T-helper 2 cell treated with Interferon-gamma antibody and Interleukin-4, amounts not matched to agents 5 μg/mL and 100 μg/mL, for 36 hours (primary cell): Measurements from ENCODE around the gene RANBP3.

Source experiments
- DNase-seq: peaks from one replicate; pipeline ENCODE4 v3.0.0; 2021; ENCODE audit warnings: low spot score
- H3K27ac Mint-ChIP-seq: one replicate; pipeline ENCODE4 v1.8.0; 2021; ENCODE audit warnings: mild to moderate bottlenecking, mixed read lengths
- H3K27me3 Mint-ChIP-seq: one replicate; pipeline ENCODE4 v1.8.0; 2021; ENCODE audit warnings: low read depth, mixed read lengths
- H3K36me3 Mint-ChIP-seq: one replicate; pipeline ENCODE4 v1.8.0; 2021; ENCODE audit warnings: low read depth, mixed read lengths
- H3K4me1 Mint-ChIP-seq: one replicate; pipeline ENCODE4 v1.8.0; 2021; ENCODE audit warnings: low read depth, mixed read lengths
- H3K4me3 Mint-ChIP-seq: one replicate; pipeline ENCODE4 v1.8.0; 2022; ENCODE audit warnings: mild to moderate bottlenecking, moderate library complexity, mixed read lengths
- H3K9me3 Mint-ChIP-seq: one replicate; pipeline ENCODE4 v1.8.0; 2021; ENCODE audit warnings: mixed read lengths

The RANBP3 gene

DNA sequence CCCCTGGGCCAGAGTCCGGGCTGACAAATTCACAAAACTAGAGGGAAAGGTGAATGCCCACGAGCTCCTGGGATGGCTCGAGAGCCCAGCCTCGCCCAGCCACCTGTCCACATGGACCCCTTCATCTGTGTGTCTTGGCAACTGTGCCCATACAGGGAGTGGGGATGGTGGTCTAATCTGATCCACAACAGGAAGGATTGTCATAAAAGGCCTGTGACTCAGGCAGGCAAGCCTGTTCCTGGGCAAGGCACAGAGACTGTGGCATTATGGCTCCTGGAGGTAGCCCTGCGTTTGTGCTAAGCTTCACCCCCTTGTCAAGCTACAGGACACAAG, 43.9 kb downstream of the RANBP3 start:
- Mint-ChIP-seq H3K4me1 (no peaks in the 10 kb centered on the region), H3K27me3 (no peaks in the 10 kb centered on the region), H3K4me3 (no peak overlapping the region), H3K9me3 (no peaks in the 10 kb centered on the region), H3K36me3 (peaks cover 14% of the 10 kb centered on the region), H3K27ac (no peak overlapping the region)
- no peak for DNase-seq

DNA sequence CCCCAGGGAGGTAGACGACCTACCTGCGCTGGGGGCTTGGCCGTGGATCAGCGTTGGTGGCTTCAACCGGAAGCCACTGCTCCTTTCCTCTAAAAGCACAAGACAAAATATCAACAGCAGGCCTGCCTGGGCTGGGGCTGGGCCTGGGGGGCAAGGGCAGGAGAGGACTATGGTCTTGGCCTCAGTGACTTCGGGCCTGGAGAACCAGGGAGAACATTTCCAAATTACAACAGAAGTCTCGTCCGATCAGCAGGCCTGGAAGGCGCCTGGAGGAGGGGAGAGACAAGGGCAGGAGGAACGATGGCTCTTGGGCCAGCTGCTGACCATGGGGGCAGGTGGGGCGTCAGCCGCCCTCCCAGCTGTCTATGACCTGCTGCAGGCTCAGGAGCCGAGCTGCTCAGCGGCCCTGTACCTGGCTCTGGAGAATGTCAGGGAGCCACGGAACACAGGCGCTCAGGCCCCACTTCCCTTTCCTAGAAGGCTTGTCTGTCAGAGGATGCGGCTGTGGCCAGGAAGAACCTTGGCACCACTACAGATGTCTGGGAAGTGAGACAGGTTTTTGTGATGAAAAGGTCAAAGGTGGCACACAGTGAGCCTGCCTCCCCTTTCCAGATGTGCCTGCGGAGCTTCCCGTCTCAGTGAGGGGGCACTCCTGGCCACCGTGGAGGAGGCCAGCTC, 44.4 kb downstream of the RANBP3 start:
- no peak for DNase-seq
- H3K4me1 Mint-ChIP-seq, result no peaks in the 10 kb centered on the region
- no peak overlapping the region for H3K4me3 Mint-ChIP-seq
- H3K27ac Mint-ChIP-seq, result no peak overlapping the region
- H3K36me3 Mint-ChIP-seq, result peaks cover 16% of the 10 kb centered on the region
- H3K27me3 Mint-ChIP-seq, result no peaks in the 10 kb centered on the region
- no peaks in the 10 kb centered on the region for H3K9me3 Mint-ChIP-seq

DNA sequence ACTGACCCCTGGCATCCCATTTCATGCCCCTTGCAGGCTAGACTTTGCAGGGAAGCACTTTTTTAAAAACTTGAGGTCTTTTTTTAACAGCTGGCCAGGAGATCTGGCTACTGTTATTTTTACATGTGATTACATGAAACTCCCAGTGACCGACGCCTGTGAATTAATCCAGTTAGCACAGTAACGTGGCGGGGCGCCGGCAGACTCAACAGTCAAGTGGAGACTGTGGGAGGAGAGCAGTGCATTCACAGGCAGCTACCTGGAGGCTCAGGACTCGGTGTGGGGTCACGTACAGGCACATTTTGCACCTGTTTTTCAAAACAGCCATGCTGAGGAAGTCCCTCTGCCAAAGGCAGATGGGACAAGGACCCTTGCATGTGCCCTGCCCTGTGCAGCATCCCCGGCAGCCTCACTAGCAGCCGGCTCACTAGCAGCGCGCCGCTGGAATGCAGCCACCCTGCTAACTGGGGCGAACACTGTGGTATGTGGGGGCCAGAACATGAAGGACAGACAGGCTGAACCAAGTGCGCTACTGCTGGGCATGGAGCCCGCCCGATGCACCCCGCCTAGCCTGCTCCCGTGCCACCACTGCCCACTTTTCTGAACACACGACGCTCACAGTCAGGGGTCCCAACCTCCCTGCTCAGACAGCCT, 45.2 kb downstream of the RANBP3 start:
- H3K4me1 Mint-ChIP-seq, result no peaks in the 10 kb centered on the region
- peaks cover 24% of the 10 kb centered on the region for H3K36me3 Mint-ChIP-seq
- no peak for DNase-seq
- no peak overlapping the region for H3K27ac Mint-ChIP-seq
- H3K9me3 Mint-ChIP-seq, result no peaks in the 10 kb centered on the region
- no peaks in the 10 kb centered on the region for H3K27me3 Mint-ChIP-seq
- no peak overlapping the region for H3K4me3 Mint-ChIP-seq

DNA sequence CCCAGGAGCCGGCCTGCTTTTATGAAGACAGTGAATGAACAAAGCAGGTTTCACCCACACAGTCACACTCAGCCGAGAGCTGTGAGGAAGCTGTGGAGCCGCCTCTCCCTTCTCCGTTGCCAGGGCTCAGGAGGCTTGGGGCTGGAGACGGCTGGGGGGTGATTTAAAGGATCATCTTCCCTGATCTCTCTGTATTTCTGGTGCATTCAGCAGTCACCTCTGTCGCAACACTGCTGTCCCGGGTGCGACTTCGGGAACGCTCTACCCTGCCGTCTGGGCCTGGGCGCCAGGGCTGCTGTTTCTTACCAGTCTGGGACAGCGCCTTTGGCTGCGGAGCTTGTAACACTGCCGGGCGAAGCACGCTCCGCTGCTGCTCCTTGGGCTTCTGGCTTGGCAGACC, 45.8 kb downstream of the RANBP3 start:
- H3K9me3 Mint-ChIP-seq, result no peaks in the 10 kb centered on the region
- H3K36me3 Mint-ChIP-seq, result peaks cover 24% of the 10 kb centered on the region
- H3K27me3 Mint-ChIP-seq, result no peaks in the 10 kb centered on the region
- no peak overlapping the region for H3K27ac Mint-ChIP-seq
- DNase-seq, result no peak
- no peak overlapping the region for H3K4me3 Mint-ChIP-seq
- no peaks in the 10 kb centered on the region for H3K4me1 Mint-ChIP-seq

DNA sequence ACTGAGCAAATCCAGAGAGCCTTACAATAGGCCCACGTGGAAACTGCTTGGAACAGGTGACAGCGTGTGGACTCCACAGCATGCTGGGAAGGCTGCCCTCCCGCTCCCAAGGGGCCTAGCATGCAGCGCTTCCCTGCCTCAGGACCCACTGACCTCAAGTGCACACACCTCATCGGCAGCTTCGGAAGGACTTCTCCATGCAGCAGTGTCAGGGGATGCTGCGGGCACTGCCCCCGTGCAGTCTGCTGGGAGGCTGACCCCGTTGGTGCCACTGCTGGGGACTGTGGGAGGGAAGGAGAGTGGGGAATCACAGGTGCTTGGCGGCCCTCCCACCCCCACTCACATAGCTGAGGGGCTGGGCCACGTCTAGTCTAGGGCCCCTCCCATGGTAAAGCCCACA, 46.7 kb downstream of the RANBP3 start:
- Mint-ChIP-seq H3K36me3 (peaks cover 26% of the 10 kb centered on the region), H3K4me1 (no peaks in the 10 kb centered on the region), H3K9me3 (no peaks in the 10 kb centered on the region), H3K27ac (no peak overlapping the region), H3K27me3 (no peaks in the 10 kb centered on the region), H3K4me3 (no peak overlapping the region)
- no peak for DNase-seq

DNA sequence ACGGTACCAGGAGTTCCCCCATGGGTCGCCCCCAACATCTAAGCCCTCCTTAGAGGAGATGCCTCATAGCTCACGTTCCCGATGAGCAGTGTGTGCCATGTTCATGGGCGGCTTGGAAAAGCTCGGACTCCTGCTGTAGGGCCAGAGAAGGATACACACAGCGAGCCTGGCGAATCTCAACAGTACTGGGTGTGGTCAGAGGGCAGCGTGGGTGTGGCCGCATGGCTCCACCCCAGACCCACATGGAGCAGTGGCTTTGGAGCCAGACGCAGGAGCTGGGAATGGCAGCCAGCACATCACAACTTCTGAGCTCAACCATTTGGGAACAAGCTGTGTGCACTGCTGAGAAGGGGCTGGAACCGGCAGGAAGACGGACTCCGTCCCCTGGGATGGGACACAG, 48.3 kb downstream of the RANBP3 start:
- H3K27ac Mint-ChIP-seq, result no peak overlapping the region
- no peaks in the 10 kb centered on the region for H3K27me3 Mint-ChIP-seq
- H3K4me1 Mint-ChIP-seq, result no peaks in the 10 kb centered on the region
- no peak for DNase-seq
- peaks cover 26% of the 10 kb centered on the region for H3K36me3 Mint-ChIP-seq
- no peaks in the 10 kb centered on the region for H3K9me3 Mint-ChIP-seq
- H3K4me3 Mint-ChIP-seq, result no peak overlapping the region

DNA sequence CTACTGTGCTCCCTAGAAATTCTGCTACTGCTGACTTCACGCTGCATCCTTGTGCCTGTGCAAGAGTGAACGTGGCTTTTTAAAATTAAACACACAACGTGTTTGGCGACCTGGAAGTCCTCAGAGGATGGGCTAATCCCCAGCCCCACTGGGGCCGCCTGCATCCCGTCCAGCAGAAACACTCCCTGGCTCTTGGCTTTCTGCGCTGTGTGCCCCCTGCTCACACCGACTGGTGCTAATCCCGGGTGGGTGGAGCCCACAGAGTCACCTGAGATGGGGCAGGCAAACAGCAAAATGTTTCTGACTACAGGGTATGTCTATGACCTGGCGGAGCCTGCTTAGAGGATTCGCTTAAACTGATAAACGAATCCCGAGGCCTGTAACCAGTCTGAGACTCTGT, 48.8 kb downstream of the RANBP3 start:
- no peak for DNase-seq
- Mint-ChIP-seq H3K36me3 (peaks cover 28% of the 10 kb centered on the region), H3K4me1 (no peaks in the 10 kb centered on the region), H3K27ac (no peak overlapping the region), H3K9me3 (no peaks in the 10 kb centered on the region), H3K27me3 (no peaks in the 10 kb centered on the region), H3K4me3 (no peak overlapping the region)

DNA sequence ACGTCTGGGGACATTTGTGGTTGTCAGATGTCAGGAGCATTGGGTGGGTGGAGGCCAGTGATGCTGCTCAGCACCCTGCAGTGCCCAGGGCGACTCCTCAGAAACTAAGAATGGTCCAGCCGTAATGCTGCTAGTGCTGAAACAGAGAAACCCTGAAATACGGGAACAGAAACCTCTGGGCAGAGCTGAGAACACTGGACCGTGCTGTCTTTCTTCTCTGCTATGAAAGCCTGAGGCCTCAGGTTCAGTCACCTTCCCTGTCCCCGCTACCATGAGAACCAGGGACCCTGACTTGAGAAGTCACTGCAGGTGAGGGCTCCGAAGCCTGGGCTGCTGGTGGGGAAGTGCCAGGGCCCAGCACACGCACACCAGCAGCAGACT, 50.5 kb downstream of the RANBP3 start:
- H3K4me1 Mint-ChIP-seq, result no peaks in the 10 kb centered on the region
- DNase-seq, result no peak
- no peaks in the 10 kb centered on the region for H3K27me3 Mint-ChIP-seq
- no peak overlapping the region for H3K27ac Mint-ChIP-seq
- H3K36me3 Mint-ChIP-seq, result peaks cover 31% of the 10 kb centered on the region
- H3K4me3 Mint-ChIP-seq, result no peak overlapping the region
- H3K9me3 Mint-ChIP-seq, result no peaks in the 10 kb centered on the region

DNA sequence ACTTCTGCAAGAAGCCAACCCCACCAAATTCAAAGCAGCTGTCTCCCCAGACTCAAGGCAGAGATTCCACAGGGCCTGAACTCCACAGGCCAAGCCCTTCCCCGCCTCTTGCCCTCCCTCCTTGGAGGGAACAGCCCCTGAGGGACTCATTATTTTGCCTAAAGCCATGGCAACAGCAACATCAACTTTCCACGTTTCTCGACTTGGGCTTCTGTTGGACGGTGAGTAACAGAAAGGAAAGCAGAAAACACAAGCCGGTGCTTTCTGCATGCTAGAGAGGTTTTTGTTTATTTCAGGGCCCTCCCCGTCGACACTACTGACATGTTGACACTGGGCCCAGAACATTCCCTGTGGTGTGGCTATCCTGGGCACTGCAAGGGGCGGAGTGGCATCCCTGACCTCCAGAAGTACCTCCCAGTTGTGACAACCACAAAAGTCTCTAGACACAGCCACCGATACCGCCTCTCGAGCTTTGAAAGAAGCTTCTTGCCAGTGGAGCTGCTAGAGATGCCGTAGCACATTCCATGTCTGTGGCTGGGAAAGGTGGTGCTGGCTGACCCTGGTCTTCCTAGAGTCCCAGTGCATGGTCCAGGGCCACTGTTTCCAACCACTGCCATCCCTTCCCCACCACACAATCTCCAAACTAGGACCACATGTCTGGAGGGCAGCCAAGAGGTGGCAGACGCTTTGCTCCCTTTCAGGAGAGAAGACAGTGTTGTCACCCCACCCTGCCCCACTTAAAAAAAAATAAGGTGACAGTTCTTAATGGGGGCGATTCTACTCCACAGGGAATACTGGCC, 51.1 kb downstream of the RANBP3 start:
- Mint-ChIP-seq H3K36me3 (peaks cover 34% of the 10 kb centered on the region), H3K27ac (no peak overlapping the region)

DNA sequence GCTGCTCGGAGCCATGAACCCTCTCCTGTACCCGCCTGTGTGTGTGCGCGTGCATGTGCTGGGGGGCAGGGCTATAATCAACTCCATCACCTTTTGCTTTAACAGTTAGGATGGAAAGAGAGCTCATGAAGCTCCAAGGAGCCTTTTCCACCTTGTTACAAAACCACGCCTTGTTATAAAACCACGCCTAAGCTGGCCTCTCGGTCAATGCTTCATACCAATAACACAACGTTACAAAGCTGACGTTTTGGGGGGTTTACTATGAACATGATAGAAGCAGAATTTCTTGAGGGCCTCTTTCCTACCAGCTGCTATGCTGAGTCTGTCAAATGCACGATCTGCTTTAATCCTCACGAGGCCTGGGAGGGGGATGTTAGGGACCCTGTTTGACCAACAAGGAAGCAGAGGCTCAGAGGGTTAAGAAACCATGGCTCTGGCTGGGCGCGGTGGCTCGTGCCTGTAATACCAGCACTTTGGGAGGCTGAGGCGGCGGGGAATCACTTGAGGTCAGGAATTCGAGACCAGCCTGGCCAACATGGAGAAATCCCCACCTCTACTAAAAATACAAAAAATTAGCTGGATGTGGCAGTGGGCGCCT, 52.0 kb downstream of the RANBP3 start:
- H3K27ac Mint-ChIP-seq, result no peak overlapping the region
- H3K4me3 Mint-ChIP-seq, result no peak overlapping the region
- no peaks in the 10 kb centered on the region for H3K27me3 Mint-ChIP-seq
- no peak for DNase-seq
- H3K36me3 Mint-ChIP-seq, result peaks cover 36% of the 10 kb centered on the region
- no peaks in the 10 kb centered on the region for H3K4me1 Mint-ChIP-seq
- H3K9me3 Mint-ChIP-seq, result no peaks in the 10 kb centered on the region

More for the DNA sequence above, 51.1 kb downstream of the RANBP3 start:
- Mint-ChIP-seq H3K4me1 (no peaks in the 10 kb centered on the region), H3K9me3 (no peaks in the 10 kb centered on the region), H3K4me3 (no peak overlapping the region), H3K27me3 (no peaks in the 10 kb centered on the region)
- DNase-seq, result no peak

DNA sequence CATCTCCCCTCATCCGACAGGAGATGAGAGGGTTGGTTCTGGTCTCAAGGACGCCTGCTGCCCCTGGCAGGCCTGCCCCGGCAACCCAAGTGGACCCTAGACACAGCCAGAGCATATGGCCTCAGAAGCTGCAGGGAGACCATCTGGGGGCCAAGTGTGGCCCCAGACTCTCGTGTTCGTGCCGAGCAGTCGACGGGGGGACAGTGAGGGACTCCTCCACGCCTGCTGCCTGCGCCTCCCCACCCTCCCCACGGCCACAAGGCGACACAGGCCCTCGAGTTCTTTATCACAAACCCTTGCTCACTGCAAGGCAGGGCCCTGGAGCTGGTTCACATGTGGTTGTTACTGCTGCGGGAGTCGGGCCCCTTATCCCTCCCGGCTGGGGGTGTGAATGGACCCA, 54.6 kb downstream of the RANBP3 start:
- no peak for DNase-seq
- Mint-ChIP-seq H3K36me3 (peaks cover 36% of the 10 kb centered on the region), H3K9me3 (no peaks in the 10 kb centered on the region), H3K27me3 (no peaks in the 10 kb centered on the region), H3K4me1 (no peaks in the 10 kb centered on the region), H3K27ac (no peak overlapping the region), H3K4me3 (no peak overlapping the region)

DNA sequence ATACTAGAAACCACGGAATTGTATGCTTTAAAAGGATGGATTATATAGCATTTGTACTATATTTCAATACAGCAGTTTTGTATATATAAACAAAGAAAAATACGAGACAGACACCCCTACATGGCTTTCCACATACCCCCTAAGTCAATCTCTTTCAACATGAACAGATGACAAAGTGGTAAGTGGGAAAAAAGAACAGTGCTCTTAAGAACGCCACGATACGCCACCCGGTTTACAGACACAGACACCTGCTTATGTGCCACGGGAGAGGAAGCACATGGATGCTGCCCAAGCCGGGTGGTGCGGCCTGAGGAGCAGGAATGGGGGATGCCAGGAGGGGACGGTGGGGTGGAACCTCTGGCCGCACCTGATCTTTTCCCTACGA, 55.8 kb downstream of the RANBP3 start:
- no peak for DNase-seq
- H3K27me3 Mint-ChIP-seq, result no peaks in the 10 kb centered on the region
- H3K27ac Mint-ChIP-seq, result no peak overlapping the region
- no peak overlapping the region for H3K4me3 Mint-ChIP-seq
- peaks cover 30% of the 10 kb centered on the region for H3K36me3 Mint-ChIP-seq
- H3K4me1 Mint-ChIP-seq, result no peaks in the 10 kb centered on the region
- no peaks in the 10 kb centered on the region for H3K9me3 Mint-ChIP-seq

DNA sequence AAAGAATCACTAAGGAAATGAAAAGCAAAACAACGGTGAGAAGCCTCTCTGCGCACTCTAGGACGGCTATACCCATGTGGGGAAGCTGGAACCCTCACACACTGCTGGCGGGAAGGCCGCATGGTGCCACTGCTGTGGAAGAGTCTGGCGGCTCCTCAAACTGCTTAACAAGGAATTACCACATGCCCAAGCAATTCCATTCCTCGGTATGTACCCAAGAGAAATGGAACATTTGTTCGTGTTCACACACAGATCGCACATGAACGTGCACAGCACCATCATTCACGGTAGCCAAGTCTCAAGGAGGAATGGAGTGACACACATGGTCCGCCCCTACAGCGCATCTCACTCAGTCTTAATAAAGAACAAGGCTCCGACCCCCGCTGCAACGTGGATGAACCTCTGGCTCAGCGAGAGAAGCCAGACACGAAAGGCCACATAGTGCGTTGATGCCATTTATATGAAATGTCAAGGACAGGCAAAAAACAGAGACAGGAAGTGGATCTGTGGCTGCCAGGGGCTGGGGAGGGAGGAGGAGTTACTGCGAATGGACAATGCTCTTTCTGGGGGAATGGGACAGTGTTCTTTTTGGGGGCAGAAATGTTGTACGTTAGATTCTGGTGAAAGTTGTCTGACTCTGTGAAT, 56.3 kb downstream of the RANBP3 start:
- Mint-ChIP-seq H3K9me3 (no peaks in the 10 kb centered on the region), H3K4me3 (no peak overlapping the region), H3K4me1 (no peaks in the 10 kb centered on the region), H3K27ac (no peak overlapping the region), H3K36me3 (peaks cover 31% of the 10 kb centered on the region), H3K27me3 (no peaks in the 10 kb centered on the region)
- no peak for DNase-seq
